C4-2B (cell line): ENCODE results near the gene LCN9.

ENCODE experiments used
- H3K27ac ChIP-seq: fragments of 450-650 bp; 2 replicates; pipeline ENCODE4 v1.5.1; 2017
- CTCF ChIP-seq: fragments of 450-650 bp; conservative IDR thresholded peaks from 2 replicates; pipeline ENCODE4 v1.5.1; 2017; ENCODE audit warnings: mild to moderate bottlenecking
- ZFX ChIP-seq: fragments of 450-650 bp; IDR thresholded peaks from 2 replicates; pipeline ENCODE4 v1.6.1; 2017

LCN9 gene

DNA sequence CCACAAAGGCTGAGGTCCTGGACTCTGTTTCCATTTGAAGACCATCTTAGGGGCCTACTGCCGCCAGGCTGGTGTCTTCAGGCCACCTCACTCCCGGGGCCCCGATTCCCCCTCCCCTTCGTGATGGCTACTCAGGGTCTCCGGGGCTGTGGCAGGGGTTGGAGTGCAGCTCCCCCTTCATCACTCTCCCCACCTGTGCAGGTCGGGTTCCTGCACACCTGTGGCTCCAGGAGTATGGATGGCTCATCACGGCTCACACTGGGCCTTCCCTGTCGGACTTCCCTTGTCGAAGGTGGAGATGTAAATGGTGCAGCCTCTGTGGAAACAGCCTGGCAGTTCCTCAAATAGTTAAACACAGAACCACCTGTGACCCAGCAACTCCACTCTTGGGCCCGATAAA lies 11.9 kb downstream of the LCN9 start:
- TF ChIP-seq CTCF, result no peak
- TF ChIP-seq ZFX, result no peak
- no peak overlapping the region for H3K27ac ChIP-seq

DNA sequence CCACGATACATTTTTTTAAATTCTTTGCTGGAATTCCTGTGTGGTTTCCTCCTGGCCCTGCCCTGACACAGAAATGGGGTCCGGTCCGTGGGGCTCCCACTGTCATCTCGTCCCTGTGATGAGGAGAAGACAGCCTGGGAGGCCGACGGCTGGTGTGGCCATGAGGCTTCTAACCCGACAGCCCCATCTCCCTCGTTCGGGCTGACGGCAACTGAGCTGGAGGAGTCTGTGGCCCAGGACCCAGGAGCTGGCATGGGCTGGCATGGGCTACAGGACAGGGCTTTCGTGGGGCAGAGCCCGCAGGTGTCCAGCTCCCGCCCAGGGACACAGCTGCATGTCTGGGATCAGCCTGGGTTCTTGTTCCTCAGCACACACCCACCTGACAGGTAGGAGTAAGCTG lies 13.8 kb downstream of the LCN9 start:
- no peak overlapping the region for H3K27ac ChIP-seq
- no peak for TF ChIP-seq CTCF
- TF ChIP-seq ZFX, result no peak

GRCh38 chr9:135677641-135678168 lies 14.6 kb downstream of the LCN9 start:
- H3K27ac ChIP-seq, result no peak overlapping the region
- TF ChIP-seq CTCF, result no peak
- TF ChIP-seq ZFX, result no peak

DNA sequence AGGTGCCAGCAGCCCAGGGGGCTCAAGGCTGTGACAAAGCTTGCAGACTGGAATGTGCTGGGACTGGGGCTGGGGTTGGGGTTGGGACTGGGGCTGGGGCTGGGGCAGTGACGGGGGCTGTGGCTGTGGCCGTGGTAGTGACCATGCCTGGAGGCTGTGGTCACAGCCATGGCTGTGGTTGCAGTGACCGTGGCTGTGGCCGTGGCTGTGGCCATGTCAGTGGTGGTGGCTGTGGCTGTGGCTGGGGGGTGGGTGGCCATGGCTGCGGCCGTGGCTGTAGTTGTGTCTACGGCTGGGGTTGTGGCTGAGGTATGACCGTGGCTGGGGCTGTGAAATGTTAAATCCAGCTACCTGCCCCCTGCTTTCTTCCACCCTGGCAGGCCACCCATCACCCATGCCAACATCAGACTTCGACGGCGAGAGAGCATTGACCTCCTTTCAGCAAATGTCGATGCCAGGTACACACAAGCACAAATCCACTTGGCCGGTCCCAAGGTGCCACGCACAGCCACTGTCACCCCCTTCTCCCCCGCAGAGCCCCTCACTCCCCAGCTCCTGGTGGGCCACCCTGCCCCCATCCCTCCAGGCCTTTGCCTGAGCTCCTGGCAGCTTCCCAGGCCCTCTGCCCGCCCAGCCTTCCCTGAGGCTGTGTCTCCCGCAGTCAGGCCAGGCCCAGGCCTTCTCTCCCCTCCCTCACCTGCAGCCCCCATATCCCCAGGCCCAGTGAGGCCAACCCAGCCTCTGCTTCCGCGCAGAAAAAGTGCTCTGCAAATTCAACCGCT lies 15.3 kb downstream of the LCN9 start:
- TF ChIP-seq ZFX (no peak), CTCF (no peak)

GRCh38 chr9:135680056-135680455 lies 16.9 kb downstream of the LCN9 start:
- H3K27ac ChIP-seq, result no peak overlapping the region
- TF ChIP-seq CTCF (no peak), ZFX (no peak)

More for the DNA sequence above, 15.3 kb downstream of the LCN9 start:
- no peak overlapping the region for H3K27ac ChIP-seq

DNA sequence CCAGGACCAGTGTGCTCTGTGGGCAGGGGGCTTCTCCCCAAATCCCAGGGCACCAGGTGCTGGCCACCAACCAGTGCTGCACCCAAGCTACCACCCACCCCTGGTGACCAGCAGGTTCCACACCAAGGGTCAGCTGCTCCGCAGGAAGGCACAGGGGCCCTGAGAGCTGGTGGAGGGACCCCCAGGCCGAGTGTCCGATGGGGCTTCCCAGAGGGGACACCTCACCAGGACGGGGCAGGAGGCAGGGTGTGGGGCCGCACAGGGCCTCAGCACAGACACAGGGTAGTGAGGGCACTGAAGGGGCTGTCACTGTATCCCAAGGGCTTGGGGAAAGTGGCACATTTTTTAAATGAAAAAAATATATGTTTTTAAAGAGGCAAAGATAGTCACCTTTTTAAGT lies 18.1 kb downstream of the LCN9 start:
- TF ChIP-seq ZFX, result no peak
- no peak for TF ChIP-seq CTCF
- no peak overlapping the region for H3K27ac ChIP-seq

GRCh38 chr9:135683401-135684034 lies 20.4 kb downstream of the LCN9 start:
- no peak overlapping the region; the same call in 1 of the 2 replicates for H3K27ac ChIP-seq
- TF ChIP-seq CTCF, result no peak
- TF ChIP-seq ZFX, result no peak
